Suprapubic skin (tissue), 3 donors: ENCODE measurements around the gene CLEC18C.
"Not testable (repeated sequence)": the region's sequence is repeated elsewhere in the genome, so short reads cannot be mapped to it uniquely, and the experiment has no call there.

Source experiments
- POLR2A ChIP-seq, 2 donors: fragments of 450-650 bp; IDR thresholded peaks; one replicate each; pipeline ENCODE4 v1.6.1; 2017; ENCODE audit warnings: antibody characterized with exemption in 2 of 2, mild to moderate bottlenecking in 2 of 2, moderate library complexity in 2 of 2
- TF ChIP-seq, protein P1 (sequence below), 2 donors: fragments of 200-600 bp in 1 of 2; fragments of 450-650 bp in 1 of 2; sonication (generic) in 1 of 2; IDR thresholded peaks; one replicate each; pipeline ENCODE4 v1.5.1; 2016 to 2019; ENCODE audit warnings: antibody characterized with exemption in 2 of 2, mild to moderate bottlenecking in 1 of 2, moderate library complexity in 1 of 2

DNA sequence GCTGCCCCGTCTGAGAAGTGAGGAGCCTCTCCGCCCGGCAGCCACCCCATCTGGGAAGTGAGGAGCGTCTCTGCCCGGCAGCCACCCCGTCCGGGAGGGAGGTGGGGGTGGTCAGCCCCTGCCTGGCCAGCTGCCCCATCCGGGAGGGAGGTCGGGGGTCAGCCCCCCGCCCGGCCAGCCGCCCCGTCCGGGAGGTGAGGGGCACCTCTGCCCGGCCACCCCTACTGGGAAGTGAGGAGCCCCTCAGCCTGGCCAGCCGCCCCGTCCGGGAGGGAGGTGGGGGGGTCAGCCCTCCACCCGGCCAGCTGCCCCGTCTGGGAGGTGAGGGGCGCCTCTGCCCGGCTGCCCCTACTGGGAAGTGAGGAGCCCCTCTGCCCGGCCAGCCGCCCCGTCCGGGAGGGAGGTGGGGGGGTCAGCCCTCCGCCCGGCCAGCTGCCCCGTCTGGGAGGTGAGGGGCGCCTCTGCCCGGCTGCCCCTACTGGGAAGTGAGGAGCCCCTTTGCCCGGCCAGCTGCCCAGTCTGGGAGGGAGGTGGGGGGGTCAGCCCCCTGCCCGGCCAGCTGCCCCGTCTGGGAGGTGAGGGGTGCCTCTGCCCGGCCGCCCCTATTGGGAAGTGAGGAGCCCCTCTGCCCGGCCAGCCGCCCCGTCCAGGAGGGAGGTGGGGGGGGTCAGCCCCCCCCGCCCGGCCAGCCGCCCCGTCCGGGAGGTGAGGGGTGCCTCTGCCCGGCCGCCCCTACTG lies 31.2 kb downstream of the CLEC18C start:
- TF ChIP-seq, protein P1, sequence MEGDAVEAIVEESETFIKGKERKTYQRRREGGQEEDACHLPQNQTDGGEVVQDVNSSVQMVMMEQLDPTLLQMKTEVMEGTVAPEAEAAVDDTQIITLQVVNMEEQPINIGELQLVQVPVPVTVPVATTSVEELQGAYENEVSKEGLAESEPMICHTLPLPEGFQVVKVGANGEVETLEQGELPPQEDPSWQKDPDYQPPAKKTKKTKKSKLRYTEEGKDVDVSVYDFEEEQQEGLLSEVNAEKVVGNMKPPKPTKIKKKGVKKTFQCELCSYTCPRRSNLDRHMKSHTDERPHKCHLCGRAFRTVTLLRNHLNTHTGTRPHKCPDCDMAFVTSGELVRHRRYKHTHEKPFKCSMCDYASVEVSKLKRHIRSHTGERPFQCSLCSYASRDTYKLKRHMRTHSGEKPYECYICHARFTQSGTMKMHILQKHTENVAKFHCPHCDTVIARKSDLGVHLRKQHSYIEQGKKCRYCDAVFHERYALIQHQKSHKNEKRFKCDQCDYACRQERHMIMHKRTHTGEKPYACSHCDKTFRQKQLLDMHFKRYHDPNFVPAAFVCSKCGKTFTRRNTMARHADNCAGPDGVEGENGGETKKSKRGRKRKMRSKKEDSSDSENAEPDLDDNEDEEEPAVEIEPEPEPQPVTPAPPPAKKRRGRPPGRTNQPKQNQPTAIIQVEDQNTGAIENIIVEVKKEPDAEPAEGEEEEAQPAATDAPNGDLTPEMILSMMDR (IDR thresholded peaks at IDR 0.05) = not testable (repeated sequence)
- not testable (repeated sequence) for TF ChIP-seq POLR2A (IDR thresholded peaks at IDR 0.05)
